ACHN (cell line): ENCODE measurements around the gene PSG4.
"Not testable (repeated sequence)": the region's sequence is repeated elsewhere in the genome, so short reads cannot be mapped to it uniquely, and the experiment has no call there.

Experiments
- DNase-seq: peaks from one replicate; pipeline ENCODE4 v3.0.0-alpha.2; 2015
- in situ Hi-C: cut with HindIII; loops from 2 replicates; pipeline ENCODE4 v1.10.0; 2017; ENCODE audit warnings: low sequenced_read_pairs, low pct_ligation_motif_present, low pct_unique_long_range_greater_than_20kb

PSG4 gene

GRCh38 chr19:43205471-43206105, at the start of gene PSG4:
TSS of gene PSG4 (minus strand) at chr19:43205638. CDS start at chr19:43205536, 102 bp downstream.
- DNase-seq, in situ Hi-C loops: not testable (repeated sequence)

GRCh38 chr19:43251428-43251827, 46.0 kb upstream of the PSG4 start:
- in situ Hi-C loops, DNase-seq: not testable (repeated sequence)

GRCh38 chr19:43250296-43250695, 44.9 kb upstream of the PSG4 start:
- in situ Hi-C loops, DNase-seq: not testable (repeated sequence)

DNA sequence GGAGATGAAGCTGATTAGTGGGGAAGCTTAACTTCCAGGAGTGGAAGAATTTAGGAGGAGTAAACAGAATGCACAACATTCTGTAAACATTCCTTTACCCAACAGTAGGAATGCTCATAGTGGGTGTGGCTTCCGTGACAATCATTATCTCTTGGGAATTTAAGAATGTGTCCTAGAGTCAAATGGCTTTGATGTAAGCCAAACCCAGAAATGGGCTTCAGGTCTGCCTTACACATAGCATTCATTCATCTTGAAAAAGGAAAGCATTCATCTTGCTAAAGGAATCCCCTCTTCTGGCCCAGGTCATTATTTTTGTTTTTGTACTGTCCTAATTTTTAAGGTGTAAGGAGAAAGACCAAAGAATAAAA, 43.2 kb upstream of the PSG4 start:
- in situ Hi-C loops, DNase-seq: not testable (repeated sequence)

DNA sequence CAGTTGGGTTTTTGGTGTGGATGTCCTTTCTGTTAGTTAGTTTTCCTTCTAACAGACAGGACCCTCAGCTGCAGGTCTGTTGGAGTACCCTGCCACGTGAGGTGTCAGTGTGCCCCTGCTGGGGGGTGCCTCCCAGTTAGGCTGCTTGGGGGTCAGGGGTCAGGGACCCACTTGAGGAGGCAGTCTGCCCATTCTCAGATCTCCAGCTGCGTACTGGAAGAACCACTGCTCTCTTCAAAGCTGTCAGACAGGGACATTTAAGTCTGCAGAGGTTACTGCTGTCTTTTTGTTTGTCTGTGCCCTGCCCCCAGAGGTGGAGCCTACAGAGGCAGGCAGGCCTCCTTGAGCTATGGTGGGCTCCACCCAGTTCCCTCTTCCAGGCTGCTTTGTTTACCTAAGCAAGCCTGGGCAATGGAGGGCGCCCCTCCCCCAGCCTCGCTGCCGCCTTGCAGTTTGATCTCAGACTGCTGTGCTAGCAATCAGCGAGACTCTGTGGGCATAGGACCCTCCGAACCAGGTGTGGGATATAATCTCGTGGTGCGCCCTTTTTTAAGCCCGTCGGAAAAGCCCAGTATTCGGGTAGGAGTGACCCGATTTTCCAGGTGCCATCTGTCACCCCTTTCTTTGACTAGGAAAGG, 41.9 kb upstream of the PSG4 start:
- DNase-seq, in situ Hi-C loops: not testable (repeated sequence)

- in situ Hi-C loops, DNase-seq: not testable (repeated sequence)
Observed at GRCh38 chr19:43245848-43246247, 40.4 kb upstream of the PSG4 start.

DNA sequence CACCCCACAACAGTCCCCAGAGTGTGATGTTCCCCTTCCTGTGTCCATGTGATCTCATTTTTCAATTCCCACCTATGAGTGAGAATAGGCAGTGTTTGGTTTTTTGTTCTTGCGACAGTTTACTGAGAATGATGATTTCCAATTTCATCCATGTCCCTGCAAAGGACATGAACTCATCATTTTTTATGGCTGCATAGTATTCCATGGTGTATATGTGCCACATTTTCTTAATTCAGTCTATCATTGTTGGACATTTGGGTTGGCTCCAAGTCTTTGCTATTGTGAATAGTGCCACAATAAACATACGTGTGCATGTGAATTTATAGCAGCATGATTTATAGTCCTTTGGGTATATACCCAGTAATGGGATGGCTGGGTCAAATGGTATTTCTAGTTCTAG, 36.8 kb upstream of the PSG4 start:
- in situ Hi-C loops, DNase-seq: not testable (repeated sequence)

GRCh38 chr19:43238213-43238612, 32.8 kb upstream of the PSG4 start:
- DNase-seq, in situ Hi-C loops: not testable (repeated sequence)

- DNase-seq, in situ Hi-C loops: not testable (repeated sequence)
Observed at GRCh38 chr19:43235686-43236085, 30.2 kb upstream of the PSG4 start.

DNA sequence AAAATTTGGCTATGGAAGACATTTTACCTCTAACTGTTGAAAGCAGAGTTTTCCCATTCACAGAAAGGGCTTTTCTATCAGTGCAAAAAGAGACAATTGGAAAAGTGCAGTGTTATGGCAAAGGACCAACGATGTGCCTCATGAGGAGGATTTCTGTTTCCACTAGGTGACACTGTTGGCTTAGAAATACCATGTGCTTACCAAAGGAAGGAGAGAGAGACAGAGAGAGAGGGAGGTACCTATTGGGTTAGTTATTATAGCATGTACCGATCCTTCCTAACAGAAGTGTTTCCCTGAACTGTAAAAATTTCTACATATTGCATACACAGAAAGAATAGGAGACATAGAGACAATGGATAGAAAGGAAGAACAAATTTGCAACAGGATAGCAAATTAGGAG, 23.9 kb upstream of the PSG4 start:
- in situ Hi-C loops: no loop called here
- DNase-seq: no peak

GRCh38 chr19:43228730-43229129, 23.3 kb upstream of the PSG4 start:
- peak; percentile 10 for DNase-seq
- in situ Hi-C loops: not testable (repeated sequence)

DNA sequence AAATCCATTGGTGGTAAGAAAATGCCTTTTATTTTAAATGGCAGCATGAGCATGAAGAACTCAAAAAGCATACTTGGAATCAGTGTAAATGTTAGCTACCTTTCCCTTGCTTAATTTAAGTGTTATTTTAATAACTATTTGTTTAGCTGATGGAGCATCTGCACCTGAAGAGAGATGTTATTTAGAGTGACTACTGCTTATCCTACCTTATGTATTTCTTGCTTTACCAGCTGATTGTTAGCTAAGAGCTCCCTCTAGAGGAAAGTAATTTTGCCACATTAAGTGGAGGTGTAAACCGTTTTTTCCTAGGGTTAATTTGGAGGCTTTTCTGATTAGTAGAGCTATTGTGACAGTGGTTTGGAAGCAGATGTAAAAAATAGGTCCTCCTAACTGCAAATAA, 21.5 kb upstream of the PSG4 start:
- in situ Hi-C loops, DNase-seq: not testable (repeated sequence)

GRCh38 chr19:43224855-43225253, 19.4 kb upstream of the PSG4 start:
- in situ Hi-C loops: no loop called here
- DNase-seq: no peak

DNA sequence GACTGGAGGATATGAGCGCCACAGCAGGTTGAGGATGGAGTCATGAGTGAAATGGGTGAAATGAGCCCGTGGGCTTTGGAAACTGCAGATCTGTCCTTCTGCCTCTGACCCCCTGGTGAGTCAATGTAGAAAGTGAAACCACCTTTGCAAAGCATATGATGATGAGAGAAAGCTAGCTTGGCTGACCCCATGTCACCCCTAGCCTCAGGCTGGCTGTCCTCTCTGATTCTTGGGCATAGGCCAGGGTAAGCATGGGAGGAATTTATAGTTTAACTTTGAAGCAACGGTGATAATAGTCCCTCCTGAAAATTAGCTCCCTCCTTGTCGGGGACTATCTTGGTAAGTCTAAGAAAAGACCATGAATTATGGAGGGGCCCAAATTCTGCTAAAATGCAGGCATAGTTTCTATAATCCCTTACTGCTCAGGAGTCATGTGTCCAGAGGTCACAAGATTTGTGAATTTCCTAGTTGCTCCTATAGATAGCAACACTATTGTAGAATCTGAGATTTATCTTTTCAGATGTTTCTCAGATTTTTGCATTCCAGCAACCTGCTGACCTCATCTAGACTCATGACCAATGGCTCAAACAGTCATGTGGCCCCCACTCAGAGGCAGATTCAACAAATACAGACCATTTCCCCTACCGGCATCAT, 18.9 kb upstream of the PSG4 start:
- DNase-seq, in situ Hi-C loops: not testable (repeated sequence)

DNA sequence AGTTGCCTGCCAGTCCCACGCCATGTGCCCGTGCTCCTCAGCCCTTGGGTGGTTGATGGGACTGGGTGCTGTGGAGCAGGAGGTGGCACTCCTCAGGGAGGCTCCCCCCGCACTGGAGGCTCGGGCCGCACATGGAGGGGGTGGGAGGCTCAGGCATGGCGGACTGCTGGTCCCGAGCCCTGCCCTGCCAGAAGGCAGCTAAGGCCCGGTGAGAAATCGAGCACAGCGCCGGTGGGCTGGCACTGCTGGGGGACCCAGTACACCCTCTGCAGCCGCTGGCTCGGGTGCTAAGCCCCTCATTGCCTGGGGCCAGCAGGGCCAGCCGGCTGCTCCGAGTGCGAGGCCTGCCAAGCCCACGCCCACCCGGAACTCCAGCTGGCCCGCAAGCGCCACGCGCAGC, 16.5 kb upstream of the PSG4 start:
- in situ Hi-C loops, DNase-seq: not testable (repeated sequence)

- DNase-seq, in situ Hi-C loops: not testable (repeated sequence)
Observed at GRCh38 chr19:43219136-43219535, 13.7 kb upstream of the PSG4 start.

- DNase-seq, in situ Hi-C loops: not testable (repeated sequence)
Observed at GRCh38 chr19:43215881-43216280, 10.4 kb upstream of the PSG4 start.

DNA sequence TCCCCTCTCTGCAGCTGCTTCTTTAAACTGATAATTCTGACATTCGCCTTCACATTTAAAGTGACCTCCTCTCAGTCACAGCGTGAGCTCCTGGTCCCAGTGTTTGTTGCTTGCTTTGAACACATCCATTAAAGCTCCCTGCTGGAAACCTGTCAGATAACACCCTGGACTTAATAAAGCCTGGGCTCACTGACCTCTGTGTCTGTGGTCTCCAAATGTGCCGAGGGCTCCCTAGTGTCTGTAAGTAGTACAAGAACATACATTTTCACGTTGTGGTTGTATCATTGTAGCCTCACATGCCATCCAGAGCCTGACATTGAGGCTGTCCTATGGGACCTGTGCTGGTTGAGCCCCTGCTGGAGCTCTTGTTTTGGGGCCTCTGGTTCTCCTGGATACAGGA, 2.6 kb upstream of the PSG4 start:
- in situ Hi-C loops: no loop called here
- no peak for DNase-seq

- peak; percentile 2 for DNase-seq
- in situ Hi-C loops: not testable (repeated sequence)
Observed at GRCh38 chr19:43207174-43207573, 1.7 kb upstream of the PSG4 start.

DNA sequence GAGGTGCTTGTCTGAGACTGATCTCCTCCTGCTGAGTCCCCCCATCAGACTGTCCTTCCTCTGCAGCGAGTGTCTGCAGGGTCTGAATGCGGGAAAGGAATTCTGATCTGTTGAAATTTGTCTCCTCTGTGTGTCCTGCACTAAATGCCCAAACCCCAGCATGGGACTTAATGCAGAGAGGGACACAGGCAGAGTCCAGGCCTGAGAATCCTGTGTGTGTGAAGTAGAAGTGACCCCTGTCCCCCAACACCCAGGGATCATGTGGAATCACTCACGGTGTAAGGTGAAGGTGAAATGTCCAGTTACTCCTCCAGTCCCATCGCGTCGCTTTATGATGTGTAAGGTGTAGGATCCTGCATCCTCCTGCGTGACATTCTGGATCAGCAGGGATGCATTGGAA, 1.8 kb downstream of the PSG4 start:
- DNase-seq, in situ Hi-C loops: not testable (repeated sequence)
